Gastroesophageal sphincter (tissue), 3 donors: ENCODE measurements around the gene NUAK1.

Experiments
- EP300 ChIP-seq: sonication (generic); formaldehyde crosslinking; IDR thresholded peaks from one replicate; pipeline ENCODE4 v1.6.1; 2017; ENCODE audit warnings: antibody characterized with exemption, mild to moderate bottlenecking
- POLR2A ChIP-seq, 2 donors: fragments of 450-650 bp; IDR thresholded peaks; one replicate each; pipeline ENCODE4 v1.6.1; 2017; ENCODE audit warnings: antibody characterized with exemption in 2 of 2, mild to moderate bottlenecking in 2 of 2, moderate library complexity in 1 of 2
- POLR2AphosphoS5 ChIP-seq: sonication (generic); formaldehyde crosslinking; IDR thresholded peaks from one replicate; pipeline ENCODE4 v1.6.1; 2017; ENCODE audit warnings: antibody characterized with exemption
- TF ChIP-seq, protein P1 (sequence below), 4 experiments: fragments of 200-600 bp in 2 of 4; fragments of 450-650 bp in 2 of 4; sonication (generic) in 1 of 4; IDR thresholded peaks; one replicate each; pipeline ENCODE4 v1.5.1; 2017 to 2019; ENCODE audit warnings: antibody characterized with exemption in 4 of 4, mild to moderate bottlenecking in 2 of 4, moderate library complexity in 2 of 4

DNA sequence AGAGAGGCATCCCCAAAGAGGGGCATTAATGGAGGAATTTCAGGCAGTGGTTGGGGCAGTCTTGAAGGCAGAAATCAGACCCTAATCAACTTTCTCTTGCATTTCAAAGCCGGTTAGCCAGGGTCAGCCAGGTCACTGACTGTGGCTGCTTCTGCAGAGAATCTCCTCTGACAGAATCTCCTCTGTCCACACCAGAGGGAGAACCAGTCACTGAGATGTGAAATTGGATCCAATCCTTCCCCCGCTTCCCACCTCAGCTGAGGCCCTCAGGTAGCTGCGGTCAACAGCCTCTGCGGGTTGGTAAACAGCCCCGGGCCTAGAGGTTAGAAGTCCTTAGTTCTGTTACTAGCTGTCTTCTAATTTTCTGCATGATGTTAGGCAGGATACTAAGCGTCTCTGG is 39.8 kb upstream of the NUAK1 start:
- TF ChIP-seq POLR2AphosphoS5 (no peak), POLR2A (IDR thresholded peaks at IDR 0.05) (no peak), EP300 (no peak)
- TF ChIP-seq, protein P1, sequence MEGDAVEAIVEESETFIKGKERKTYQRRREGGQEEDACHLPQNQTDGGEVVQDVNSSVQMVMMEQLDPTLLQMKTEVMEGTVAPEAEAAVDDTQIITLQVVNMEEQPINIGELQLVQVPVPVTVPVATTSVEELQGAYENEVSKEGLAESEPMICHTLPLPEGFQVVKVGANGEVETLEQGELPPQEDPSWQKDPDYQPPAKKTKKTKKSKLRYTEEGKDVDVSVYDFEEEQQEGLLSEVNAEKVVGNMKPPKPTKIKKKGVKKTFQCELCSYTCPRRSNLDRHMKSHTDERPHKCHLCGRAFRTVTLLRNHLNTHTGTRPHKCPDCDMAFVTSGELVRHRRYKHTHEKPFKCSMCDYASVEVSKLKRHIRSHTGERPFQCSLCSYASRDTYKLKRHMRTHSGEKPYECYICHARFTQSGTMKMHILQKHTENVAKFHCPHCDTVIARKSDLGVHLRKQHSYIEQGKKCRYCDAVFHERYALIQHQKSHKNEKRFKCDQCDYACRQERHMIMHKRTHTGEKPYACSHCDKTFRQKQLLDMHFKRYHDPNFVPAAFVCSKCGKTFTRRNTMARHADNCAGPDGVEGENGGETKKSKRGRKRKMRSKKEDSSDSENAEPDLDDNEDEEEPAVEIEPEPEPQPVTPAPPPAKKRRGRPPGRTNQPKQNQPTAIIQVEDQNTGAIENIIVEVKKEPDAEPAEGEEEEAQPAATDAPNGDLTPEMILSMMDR (IDR thresholded peaks at IDR 0.05) = no peak
